HUES48 (cell line): ENCODE results near the gene HVCN1.

Experiments used
- H3K27ac ChIP-seq: one replicate; pipeline ENCODE4 v1.7.0; 2013; ENCODE audit warnings: low read depth, low read length, inconsistent platforms
- H3K27me3 ChIP-seq: 2 replicates; pipeline ENCODE4 v1.6.1; 2013; ENCODE audit warnings: mild to moderate bottlenecking, low read length; ENCODE audit not compliant: control insufficient read depth, insufficient read depth
- H3K36me3 ChIP-seq: 2 replicates; pipeline ENCODE4 v1.6.1; 2013; ENCODE audit warnings: low read length; ENCODE audit not compliant: control insufficient read depth, insufficient read depth
- H3K4me1 ChIP-seq: 2 replicates; pipeline ENCODE4 v1.6.1; 2013; ENCODE audit warnings: mild to moderate bottlenecking, low read length; ENCODE audit not compliant: control insufficient read depth, insufficient read depth
- H3K4me3 ChIP-seq: 2 replicates; pipeline ENCODE4 v1.5.1; 2013; ENCODE audit warnings: mild to moderate bottlenecking, low read depth, low read length
- H3K9ac ChIP-seq: 2 replicates; pipeline ENCODE4 v1.6.1; 2013; ENCODE audit warnings: mild to moderate bottlenecking, low read depth, low read length, moderate library complexity
- H3K9me3 ChIP-seq: 2 replicates; pipeline ENCODE4 v1.6.1; 2013; ENCODE audit warnings: low read length; ENCODE audit not compliant: control insufficient read depth, insufficient read depth

The HVCN1 gene

DNA sequence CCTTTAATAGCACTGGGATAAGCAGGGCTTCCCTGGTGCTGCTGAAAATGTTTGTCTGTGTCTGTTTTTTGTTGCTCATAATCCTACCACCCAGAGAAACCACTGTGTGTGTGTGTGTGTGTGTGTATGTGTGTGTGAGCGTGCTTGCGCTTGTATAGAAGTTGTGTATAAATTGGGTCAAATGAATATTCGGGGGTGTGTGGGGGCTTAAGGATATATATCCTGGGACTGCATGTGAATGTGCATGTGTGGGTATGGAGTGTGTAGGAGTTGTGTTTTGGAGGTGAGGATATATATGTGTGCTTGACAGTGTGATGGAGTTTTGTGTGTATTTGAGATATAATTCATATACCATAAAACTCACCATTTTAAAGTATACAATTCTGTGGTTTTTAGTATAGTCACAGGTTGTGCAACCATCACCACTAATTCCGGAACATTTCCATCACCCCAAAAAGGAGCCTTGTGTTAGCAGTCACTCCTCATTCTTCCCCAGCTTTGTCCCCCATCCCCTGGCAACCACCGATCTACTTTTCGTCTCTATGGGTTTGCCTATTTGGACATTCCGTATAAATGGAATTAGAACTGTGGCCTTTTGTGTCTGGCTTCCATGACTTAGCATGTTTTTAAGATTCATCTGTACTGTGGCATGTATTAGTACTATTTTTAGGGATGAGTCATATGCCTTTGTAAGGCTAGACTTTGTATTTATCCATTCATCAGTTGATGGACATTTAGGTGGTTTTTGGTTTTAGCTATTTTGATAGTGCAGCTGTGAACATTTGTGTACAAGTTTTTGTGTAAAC lies 49.4 kb downstream of the HVCN1 start:
- no peak overlapping the region for H3K9ac ChIP-seq
- H3K4me1 ChIP-seq, result peaks cover 7% of the 10 kb centered on the region; the same call in 1 of the 2 replicates
- no peaks in the 10 kb centered on the region; the same call in 1 of the 2 replicates for H3K36me3 ChIP-seq
- no peaks in the 10 kb centered on the region for H3K9me3 ChIP-seq
- H3K27ac ChIP-seq, result no peak overlapping the region
- no peaks in the 10 kb centered on the region for H3K27me3 ChIP-seq
- H3K4me3 ChIP-seq, result no peak overlapping the region

DNA sequence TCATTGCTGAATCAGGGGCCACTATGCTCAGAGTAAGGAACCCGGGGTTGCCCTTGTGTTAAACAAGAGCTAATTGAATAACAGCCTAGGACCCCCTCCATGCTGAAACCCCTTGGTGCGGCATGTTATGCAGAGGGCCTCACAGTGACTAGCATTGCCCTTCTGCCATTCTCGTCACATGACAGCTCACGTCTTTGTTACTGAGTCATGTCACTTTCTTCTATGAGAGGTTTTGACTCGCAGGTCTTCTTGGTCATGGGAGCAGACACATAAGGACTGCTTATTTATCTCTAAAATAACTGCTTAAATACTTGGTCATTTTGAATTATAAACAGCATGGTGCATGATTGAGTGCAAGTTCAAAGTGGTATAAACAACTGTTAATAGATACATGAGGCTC lies 50.1 kb downstream of the HVCN1 start:
- no peak overlapping the region for H3K4me3 ChIP-seq
- no peaks in the 10 kb centered on the region for H3K27me3 ChIP-seq
- no peaks in the 10 kb centered on the region for H3K9me3 ChIP-seq
- H3K27ac ChIP-seq, result no peak overlapping the region
- no peak overlapping the region for H3K9ac ChIP-seq
- peaks cover 7% of the 10 kb centered on the region; the same call in 1 of the 2 replicates for H3K4me1 ChIP-seq
- no peaks in the 10 kb centered on the region; the same call in 1 of the 2 replicates for H3K36me3 ChIP-seq

DNA sequence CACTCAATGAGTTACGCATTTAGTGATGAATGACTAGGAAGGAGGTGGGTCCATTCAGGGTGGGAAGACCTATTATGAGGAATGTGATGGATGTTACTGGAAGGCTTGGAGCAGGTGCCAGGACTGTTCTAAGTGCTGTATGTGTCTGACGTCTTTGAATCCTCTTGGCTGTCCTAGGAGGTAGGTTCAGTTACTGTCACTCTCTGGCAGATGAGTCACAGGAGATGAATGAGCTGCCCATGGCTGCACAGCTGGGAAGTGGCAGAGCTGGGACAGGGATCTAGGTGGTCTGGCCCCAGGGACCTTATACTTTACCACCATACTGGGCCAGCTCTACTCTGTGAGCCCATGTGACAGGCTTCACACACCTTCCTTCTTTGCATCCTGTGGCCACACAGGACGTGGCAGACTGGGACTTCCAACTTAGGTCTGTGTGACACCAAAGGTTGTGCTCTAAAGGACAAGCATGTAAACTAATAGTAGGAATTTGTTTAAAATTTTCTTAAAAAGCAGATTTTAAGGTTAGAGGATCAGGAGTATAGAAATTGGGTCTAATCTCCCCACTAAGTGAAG lies 51.0 kb downstream of the HVCN1 start:
- H3K4me1 ChIP-seq, result peaks cover 7% of the 10 kb centered on the region; the same call in 1 of the 2 replicates
- H3K9me3 ChIP-seq, result no peaks in the 10 kb centered on the region
- no peaks in the 10 kb centered on the region; the same call in 1 of the 2 replicates for H3K36me3 ChIP-seq
- no peak overlapping the region for H3K4me3 ChIP-seq
- no peak overlapping the region for H3K9ac ChIP-seq
- no peak overlapping the region for H3K27ac ChIP-seq
- H3K27me3 ChIP-seq, result no peaks in the 10 kb centered on the region

DNA sequence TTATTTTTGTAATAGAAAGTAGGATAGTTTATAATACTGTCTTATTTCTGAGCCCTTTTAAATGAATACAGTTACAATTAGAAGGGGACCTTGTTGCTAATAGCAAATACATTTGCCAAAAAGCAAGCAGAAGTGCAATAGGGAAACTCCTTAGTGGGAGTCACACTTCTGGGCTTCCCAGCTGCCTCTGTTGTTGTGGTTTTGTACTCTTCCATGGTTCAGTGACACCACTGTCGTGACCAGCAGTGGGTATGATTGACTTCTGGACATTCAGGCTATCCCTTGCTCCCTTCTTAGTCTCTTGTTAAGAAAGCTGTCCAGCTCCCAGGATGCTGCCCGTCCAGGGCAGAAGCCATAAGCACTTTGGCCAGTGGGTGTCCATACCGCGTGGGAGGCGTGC lies 52.4 kb downstream of the HVCN1 start:
- Histone ChIP-seq H3K27ac (no peak overlapping the region), H3K36me3 (no peaks in the 10 kb centered on the region; the same call in 1 of the 2 replicates), H3K4me1 (peaks cover 4% of the 10 kb centered on the region; the same call in 1 of the 2 replicates), H3K27me3 (no peaks in the 10 kb centered on the region), H3K9ac (no peak overlapping the region), H3K4me3 (no peak overlapping the region), H3K9me3 (no peaks in the 10 kb centered on the region)

DNA sequence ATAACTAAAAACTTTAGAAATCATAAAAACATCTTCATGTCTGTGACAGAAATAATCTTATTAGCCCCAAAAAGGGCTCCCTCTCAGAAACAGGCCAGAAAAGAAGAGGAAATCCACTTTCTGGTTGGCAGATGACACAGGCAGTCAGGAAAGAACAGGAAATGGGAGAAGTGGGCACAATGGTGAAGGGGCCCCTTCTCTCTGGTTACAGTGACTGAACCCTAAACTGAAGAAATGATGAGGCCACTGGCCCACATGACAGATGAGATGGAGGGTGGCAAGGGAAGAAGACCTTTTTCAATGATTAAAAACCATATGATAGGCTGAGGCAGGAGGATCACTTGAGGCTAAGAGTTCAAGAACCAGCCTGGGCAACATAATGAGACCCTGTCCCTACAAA lies 53.9 kb downstream of the HVCN1 start:
- no peak overlapping the region for H3K27ac ChIP-seq
- H3K9me3 ChIP-seq, result no peaks in the 10 kb centered on the region
- no peaks in the 10 kb centered on the region for H3K36me3 ChIP-seq
- H3K4me1 ChIP-seq, result no peaks in the 10 kb centered on the region
- H3K9ac ChIP-seq, result no peak overlapping the region
- H3K27me3 ChIP-seq, result no peaks in the 10 kb centered on the region
- no peak overlapping the region for H3K4me3 ChIP-seq

DNA sequence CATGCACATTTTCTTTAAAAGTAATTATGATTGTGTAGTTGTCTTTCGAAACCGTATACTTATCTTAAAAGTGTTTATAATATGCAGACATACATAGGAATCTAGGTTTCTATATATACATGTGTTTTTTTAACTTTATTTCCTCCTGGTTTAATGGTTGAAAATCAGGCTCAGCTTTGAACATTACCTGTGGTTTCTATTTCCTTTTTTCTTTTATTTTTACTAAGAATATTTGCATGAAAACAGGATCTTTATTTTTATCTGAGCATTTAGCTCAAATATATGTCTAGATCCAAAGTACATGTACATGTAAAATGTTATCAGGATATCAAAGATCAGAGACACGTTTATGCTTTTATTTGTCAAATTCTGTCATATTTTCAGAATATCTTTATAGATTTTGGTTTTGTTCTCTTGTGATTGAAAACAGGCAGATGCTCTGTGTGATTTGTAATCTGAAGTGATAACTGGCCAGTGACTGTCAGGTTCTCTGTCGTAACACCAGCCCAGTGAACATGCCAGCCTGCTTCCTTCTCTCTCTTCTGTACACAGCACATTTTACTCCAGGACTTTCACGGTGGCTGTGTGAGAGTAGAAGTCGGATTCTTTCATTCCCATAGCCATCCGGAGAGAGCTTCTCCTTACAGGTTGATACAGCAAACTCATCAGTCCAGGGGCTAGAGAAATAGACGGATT lies 61.3 kb downstream of the HVCN1 start:
- H3K36me3 ChIP-seq, result peaks cover 3% of the 10 kb centered on the region; the same call in 1 of the 2 replicates
- no peak overlapping the region for H3K4me3 ChIP-seq
- no peak overlapping the region for H3K27ac ChIP-seq
- no peaks in the 10 kb centered on the region for H3K9me3 ChIP-seq
- H3K9ac ChIP-seq, result no peak overlapping the region
- H3K27me3 ChIP-seq, result no peaks in the 10 kb centered on the region
- no peaks in the 10 kb centered on the region for H3K4me1 ChIP-seq

DNA sequence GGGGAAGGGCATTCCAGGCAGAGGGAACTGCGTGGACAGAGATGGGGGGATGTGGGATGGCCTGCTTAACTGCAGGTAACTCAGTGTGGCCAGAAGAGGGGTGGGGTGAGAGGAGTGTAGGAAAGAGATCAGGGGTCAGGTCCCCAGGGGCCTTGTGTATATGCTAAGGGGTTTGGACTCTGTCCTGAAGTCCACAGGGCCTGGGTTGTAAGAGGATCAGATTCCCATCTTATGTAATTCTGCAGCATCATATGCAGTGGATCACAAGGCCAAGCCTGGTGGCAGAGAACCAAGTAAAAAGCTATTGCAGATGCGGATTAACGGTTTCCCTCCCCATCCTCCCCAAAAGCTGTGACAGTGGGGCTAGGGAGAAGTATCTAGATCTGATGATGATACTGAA lies 66.3 kb downstream of the HVCN1 start:
- Histone ChIP-seq H3K4me3 (no peak overlapping the region), H3K27ac (no peak overlapping the region), H3K4me1 (no peaks in the 10 kb centered on the region), H3K9me3 (no peaks in the 10 kb centered on the region), H3K9ac (no peak overlapping the region), H3K27me3 (no peaks in the 10 kb centered on the region), H3K36me3 (no peaks in the 10 kb centered on the region)

DNA sequence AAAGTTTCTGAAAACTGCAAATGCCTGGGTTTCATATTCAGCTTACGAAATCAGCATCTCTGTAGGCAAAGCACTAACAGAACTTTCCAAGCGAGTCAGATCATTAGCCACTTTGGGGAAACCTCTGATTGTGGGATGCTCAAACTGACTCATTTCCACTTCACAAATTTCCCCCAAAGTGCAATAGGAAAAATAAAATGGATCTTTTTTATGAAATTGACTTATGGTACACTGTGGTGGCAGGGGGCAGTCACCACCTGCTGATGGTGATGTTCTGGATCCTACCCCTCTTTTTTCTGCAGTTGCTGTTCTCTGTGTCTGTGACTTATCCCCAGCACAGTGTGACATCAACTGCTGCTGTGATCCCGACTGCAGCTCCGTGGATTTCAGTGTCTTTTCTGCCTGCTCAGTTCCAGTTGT lies 69.4 kb downstream of the HVCN1 start:
- Histone ChIP-seq H3K9me3 (no peaks in the 10 kb centered on the region), H3K4me1 (0 out of 2 replicates have a peak, but pooled peaks cover 2% of the 10 kb centered on the region), H3K4me3 (no peak overlapping the region), H3K36me3 (no peaks in the 10 kb centered on the region), H3K27me3 (no peaks in the 10 kb centered on the region), H3K27ac (no peak overlapping the region), H3K9ac (no peak overlapping the region)

DNA sequence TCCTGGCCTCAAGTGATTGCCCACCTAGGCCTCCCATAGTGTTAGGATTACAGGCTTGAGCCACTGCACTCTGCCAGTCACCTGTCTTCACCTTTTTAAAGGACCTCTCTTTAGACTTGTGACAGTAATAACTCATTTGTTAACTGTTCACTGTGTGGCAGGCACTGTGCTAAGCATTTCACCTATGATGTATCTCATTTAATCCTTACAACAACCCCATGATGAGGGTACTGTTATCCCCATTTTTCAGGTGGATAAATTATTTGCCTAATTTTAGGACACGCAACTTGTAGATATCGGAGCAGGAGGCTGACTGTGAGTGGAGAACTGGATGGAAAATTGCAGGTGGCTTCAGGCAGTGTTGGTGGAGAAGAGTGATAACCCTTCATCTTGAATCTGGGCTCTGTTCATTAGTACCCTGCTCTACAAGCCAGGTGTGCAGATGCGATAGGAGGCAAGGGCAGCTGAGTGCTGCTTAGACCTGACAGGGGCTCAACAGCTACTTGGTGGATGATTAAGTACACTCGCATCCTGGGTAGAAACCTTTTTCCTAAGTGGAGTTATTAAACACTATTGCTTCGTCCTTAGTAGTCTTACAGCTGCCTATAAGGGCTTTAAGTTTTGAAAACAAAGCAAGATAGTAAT lies 72.3 kb downstream of the HVCN1 start:
- H3K27ac ChIP-seq, result no peak overlapping the region
- 0 out of 2 replicates have a peak, but pooled peaks cover 4% of the 10 kb centered on the region for H3K4me1 ChIP-seq
- no peaks in the 10 kb centered on the region for H3K36me3 ChIP-seq

DNA sequence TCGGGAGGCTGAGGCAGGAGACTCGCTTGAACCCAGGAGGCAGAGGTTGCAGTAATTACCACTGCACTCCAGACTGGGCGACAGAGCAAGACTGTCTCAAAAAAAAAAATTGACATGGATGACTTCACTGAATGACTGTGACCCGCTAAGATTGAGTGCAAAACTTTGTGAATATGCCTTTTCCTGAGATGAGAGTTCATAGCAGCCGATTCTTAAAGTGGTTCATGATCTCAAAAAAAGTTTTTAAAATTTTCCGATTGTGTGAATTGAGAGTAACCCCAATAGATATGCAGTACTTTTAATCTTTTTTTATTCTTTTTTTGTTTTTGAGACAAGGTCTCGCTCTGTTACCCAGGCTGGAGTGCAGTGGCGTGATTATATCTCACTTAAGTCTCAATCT lies 73.7 kb downstream of the HVCN1 start:
- Histone ChIP-seq H3K9ac (no peak overlapping the region), H3K4me3 (no peak overlapping the region)

More for the DNA sequence above, 72.3 kb downstream of the HVCN1 start:
- H3K9me3 ChIP-seq, result no peaks in the 10 kb centered on the region
- H3K27me3 ChIP-seq, result no peaks in the 10 kb centered on the region
- no peak overlapping the region for H3K9ac ChIP-seq
- no peak overlapping the region for H3K4me3 ChIP-seq

More for the DNA sequence above, 73.7 kb downstream of the HVCN1 start:
- H3K4me1 ChIP-seq, result 0 out of 2 replicates have a peak, but pooled peaks cover 4% of the 10 kb centered on the region
- H3K27ac ChIP-seq, result no peak overlapping the region
- no peaks in the 10 kb centered on the region for H3K36me3 ChIP-seq
- no peaks in the 10 kb centered on the region for H3K27me3 ChIP-seq
- no peaks in the 10 kb centered on the region for H3K9me3 ChIP-seq
